Activated CD4-positive, alpha-beta T cell treated with anti-CD3 and anti-CD28 coated beads for 4 hours (primary cell): Measurements from ENCODE around the gene PHC3.

ENCODE experiments used
- DNase-seq, 2 donors: peaks; one replicate each; pipeline ENCODE4 v3.0.0-alpha.2; 2020

PHC3 gene

DNA sequence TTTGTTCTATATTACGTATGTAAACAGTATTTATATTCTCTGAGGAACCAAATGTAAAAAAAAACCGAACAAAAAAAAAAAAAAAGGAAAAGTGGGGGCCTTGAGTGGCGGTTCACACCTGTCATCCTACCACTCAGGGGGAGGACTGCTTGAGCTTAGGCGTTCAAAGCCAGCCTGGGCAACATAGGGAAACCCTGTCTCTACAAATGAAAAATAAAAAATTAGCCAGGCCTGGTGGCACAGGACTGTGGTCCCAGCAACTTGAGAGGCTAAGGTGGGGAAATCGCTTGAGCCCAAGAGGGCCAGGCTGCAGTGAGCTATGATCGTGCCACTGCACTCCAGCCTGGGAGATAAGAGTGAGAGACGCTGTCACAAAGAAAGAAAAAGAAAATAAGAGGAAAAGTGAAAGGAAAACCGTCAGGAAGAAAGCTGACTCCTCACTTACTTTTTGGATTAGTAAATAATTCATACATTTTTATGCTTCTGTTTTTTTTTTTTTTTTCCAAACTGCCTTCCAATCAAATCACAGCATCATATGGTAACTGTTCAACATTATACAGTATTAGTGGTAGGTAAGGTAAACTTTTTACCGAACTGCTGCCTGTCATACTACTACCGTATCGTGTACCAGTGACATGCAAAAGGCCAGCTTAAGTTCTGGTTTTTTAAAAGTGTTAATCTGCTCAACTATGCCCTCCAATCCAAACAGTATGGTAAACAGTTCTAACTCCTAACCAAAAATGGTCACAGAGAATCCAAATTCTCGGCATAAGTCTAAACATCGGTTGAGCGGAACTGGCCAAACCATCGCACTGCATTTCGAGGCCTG, 1.2 kb downstream of the PHC3 start:
- DNase-seq, result no peak

DNA sequence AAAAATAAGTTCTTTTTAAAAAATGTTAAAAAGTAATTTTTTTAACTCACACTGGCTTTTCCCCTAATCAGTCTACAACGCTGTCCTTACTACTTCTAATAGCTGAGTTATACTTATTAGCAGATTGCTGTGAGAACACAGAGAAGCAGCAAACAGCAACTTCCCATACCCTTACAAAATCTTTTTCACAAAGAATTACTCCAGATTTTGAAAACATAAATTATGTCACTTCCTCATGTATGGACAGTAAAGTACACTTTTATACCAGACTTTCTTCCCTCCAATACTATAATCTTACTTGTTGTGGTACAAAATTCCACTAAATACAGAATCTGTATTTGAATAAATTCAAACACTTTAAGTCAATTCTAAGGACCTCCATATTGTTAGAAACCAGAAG, 2.1 kb downstream of the PHC3 start:
- DNase-seq, result no peak

DNA sequence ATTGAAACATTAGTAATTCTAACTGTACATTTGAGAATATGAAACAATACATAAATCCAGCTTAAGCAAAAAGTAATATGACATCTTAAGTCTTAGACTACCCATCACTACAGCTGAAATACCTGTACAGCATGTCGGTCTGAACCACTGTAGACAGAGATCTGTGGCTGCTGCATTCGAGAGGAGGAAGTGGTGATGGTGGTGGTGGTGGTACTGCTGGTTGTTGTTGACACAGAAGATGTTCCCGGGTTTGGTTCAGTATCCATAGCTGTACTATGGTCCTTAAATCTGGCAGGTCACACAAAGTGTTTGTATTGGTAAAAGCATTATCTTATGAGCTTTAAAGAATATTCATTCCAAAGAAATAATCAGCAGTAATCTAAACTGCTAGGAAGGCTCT, 2.9 kb downstream of the PHC3 start:
- peak; percentile 17 to 21 for DNase-seq

DNA sequence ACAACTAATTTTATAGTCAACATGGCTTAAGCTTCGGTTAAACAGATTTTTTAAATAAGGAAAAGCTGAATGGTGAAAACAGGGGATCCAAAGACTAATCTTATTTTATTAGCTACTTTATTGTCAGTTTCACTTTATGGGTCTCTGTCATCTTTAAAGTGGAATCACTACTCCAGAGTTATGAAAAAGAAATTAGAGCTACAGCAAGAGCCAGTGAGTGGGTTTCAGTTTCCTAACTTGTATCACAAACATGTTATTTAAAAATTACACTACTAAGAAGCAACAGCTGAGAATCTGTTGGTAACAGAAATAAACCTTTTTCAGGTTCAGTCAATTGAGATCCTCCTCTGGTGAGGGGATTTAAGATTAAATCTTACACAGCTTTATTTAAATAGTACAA, 10.0 kb downstream of the PHC3 start:
- DNase-seq, result no peak

DNA sequence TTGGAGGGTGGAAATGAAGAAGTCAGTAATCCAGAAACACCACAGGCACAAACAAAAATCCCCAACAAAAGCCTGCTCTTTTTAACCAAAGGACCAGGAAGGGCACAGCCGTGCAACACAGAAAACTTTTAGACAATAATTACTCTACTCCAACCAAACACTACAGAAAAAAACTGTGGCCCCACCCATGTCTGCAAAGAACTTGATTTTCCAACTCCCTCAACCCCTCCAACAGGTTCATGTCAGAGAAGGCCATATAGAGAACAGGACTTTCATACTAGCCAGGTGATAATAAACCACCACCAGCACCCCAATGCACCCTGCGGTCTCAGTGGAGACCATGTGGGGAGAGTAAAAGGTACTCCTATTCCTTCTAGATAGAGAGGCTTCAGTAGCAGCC, 16.8 kb downstream of the PHC3 start:
- DNase-seq, result no peak

DNA sequence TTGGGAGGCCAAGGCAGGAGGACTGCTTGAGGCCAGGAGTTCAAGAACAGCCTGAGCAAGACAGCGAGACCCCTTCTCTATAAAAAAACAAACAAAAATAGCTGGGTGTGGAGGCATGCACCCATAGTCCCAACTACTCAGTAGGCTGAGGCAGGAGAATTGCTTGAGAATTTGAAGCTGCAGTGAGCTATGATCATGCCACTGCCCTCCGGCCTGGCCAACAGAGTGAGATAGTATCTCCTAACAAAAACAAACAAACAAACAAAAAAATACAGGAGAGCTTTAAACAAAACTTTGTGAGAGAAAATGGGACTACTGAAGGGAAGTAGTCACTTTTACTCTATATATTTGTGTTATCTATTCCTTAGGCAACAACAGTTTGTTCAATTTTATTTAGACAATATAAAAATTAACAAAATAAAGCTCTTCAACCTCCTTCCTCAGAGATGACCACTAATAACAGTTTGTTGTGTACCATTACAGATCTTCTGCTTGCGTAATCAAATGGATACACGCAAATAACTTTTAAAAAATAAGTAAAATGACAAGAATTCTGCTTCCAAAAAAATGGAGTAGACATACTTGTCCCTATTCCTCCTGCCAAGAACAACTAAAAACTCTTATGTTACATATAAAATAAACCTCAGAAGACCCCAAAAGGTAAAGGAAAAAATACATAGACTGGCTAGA, 17.4 kb downstream of the PHC3 start:
- no peak for DNase-seq

DNA sequence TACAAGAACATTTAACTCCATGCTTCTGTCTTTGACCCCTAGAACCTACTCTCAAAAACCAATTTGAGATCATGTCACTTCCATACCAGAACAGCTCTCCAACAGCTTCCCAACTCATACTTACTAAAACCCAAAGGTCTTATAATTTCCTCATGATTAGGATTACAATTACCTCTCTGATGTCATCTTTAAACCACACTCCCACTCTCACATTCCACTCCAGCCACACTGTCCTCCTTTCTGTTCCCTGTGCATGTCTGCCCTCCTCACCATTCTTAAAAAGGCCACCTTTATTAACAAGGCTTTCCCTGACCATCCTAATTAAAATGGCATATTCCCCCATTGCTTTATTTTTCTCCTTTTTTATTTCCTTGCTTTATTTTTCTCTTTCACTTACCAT, 18.9 kb downstream of the PHC3 start:
- DNase-seq, result no peak

DNA sequence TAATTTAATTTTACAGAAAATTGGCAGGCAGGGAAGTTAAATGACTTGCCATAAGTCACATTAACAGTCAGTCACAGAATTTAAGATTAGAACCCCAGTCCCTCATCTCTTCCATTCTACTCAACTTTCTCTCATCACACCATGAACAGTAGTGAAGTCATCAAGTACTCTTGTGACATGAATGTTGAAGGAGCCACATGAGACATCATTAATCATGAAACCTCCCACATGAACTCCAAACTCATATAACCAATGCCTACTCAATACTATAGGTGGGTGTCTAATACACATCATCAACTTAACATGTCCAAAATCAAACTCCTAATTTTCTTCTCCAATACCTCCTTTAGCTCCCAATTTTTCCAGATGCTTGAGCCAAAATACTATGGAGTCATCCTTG, 19.5 kb downstream of the PHC3 start:
- no peak for DNase-seq

DNA sequence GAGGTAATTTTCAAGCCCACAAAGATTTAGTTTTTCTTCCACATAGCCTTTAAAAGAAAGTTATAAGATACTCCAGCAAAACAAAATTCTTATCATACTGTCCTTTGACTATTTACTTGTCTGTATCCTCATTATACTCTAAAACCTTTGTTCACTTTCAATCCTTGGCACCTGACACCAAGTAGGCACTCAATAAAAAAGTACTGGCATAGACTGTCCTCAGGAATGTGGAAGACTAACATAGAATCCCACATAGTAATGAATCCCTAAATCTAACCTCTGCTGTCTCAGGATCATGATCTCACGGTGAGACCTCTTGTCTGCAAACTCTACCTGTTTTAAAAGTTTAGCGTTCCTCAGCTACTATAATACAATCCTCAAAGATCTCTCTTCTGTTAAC, 21.6 kb downstream of the PHC3 start:
- no peak for DNase-seq

DNA sequence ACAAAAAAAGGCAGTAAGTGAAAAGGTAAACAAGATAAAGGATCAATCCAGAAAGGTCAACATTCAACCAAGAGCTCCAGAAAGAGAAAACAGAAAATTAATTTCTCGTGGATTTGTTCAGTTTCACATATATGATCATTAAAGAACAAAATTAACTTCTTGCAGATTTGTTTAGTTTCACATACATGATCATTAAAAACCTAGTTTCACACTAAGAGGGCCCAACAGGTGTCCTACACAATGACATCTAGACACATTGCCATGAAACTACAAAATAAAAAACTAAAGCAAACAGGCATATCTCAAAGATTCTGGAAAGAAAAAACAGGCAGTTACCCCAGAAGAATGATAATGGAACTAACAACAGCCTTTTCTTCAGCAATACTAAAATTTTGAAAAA, 22.1 kb downstream of the PHC3 start:
- DNase-seq, result no peak

DNA sequence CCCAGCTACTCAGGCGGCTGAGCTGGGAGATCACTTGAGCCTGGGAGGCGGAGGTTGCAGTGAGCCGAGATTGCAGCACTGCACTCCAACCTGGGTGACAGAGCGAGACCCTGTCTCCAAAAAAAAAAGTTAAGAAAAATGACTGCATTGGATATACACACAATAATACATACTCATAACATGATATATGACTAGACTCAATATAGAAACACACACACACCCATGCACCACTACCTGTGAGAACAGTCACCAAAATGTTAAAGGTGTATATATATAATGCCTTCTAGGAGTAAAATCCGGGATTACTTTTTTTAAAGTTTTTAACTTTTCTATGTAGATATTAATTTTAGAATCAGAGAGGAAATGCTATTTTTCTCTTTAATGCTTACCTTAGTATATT, 25.9 kb downstream of the PHC3 start:
- DNase-seq, result no peak

DNA sequence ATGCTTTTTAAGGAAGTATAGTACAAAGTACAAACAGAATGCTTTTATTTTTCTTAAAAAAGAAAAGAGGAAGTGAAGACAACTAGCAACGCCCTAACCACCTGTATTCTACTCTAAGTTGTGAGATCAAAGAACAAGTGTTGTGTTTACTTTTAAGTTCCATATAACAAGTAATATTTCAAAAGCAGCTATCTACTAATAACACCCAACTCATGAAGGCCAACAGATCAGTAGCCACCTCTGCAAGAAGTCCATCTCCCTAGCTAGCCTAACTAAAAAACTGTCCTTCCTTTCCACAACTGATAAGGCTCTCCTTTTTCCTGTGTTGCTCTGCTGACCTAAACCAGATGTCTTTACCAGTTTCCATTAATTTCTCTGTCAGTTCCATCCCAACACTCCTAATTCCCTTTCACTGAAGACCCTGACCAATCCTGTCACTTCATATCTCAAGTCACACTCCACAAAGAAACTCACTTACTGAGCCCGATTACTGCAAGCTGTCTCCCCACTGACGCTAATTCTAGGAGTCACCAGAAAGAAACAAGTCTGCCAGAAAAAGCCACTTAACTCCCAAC, 26.9 kb downstream of the PHC3 start:
- no peak for DNase-seq

DNA sequence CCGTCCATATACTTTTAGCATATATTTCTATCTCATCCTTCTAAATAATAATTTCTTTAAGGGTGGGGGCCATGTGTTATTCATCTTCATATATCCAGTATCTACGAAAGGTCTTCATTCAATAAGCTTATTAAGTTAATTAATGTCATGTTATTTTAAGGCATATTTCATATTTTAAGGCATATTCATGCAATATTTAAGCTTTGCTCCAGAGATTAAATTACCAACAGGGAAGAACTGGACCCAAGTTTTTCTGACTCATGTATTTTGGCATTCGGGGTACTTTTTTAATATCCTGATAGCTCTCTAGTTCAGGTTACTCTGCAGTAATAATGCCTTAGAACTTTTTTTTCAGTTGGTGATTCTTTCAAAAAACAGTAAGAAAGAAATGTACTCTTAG, 27.4 kb downstream of the PHC3 start:
- DNase-seq, result no peak

DNA sequence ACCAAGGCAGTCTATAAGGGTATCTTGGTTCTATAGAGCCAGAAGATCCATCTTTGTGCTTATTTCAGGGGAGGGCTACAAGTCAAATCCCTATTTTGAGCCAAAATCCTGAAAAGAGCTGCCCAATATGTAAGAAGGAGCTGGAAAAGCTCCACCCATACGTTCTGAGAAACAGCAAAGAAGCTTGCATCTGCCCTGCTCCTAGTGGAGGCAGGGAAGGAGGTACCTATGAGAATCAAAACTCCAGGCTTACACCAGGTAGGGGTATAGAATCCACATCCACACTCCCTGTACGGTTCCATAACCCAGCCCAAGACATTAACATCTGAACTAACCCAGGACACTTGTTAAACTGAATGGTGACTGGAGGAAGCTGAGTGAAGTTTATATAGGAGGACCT, 30.0 kb downstream of the PHC3 start:
- no peak for DNase-seq

DNA sequence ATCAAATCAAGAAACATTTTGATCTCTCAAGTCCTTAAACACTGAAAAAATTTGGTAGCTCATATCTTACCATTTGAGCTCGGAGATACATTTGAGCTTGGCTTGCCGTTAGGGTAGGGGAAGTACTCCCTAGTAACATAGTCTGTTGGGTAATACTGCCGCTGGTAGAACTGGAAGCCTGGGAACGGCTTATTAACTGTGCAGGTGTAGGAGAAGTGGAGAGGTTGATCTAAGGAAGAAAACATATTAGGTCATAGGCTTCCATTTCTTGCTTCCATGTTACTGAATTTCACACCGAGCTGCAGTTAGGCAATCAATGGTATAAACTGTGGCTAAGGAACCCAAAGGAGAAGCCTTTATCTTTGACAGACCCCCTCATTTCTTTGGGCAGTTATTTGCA, 32.5 kb downstream of the PHC3 start:
- DNase-seq, result no peak

DNA sequence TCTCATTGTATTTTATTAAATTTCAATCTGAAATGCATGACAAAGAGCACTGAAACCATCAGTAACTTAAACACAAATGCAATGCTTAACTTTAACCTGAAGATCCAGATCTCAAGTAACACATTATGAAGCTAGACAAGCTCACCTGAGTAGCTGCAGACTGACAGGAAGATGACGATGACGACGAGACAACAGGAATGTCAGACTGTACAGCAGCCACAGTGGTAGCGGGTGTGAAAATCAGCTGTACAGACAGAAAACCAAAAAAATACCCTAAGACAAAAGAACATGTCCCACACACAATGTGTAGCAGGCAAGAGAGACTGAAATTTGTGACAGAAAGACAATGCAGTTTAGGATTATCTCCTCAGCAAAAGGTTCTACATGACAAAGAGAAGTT, 36.3 kb downstream of the PHC3 start:
- no peak for DNase-seq

DNA sequence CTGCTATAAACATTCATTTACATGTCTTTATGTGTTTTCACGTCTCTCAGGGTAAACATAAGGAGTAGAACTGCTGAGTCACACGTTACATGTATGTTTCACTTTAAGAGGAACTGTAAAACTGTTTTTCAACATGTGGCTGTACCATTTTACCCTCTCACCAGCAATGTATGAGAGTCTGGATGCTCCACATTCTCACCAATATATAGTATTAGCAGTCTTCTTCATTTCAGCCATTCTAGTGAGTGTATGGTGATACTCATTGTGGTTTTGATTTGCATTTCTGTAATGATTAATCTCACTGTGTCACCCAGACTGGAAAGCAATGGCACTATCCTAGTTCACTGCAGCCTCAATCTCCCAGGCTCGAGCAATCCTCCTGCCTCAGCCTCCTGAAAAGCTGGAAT, 37.1 kb downstream of the PHC3 start:
- no peak for DNase-seq

DNA sequence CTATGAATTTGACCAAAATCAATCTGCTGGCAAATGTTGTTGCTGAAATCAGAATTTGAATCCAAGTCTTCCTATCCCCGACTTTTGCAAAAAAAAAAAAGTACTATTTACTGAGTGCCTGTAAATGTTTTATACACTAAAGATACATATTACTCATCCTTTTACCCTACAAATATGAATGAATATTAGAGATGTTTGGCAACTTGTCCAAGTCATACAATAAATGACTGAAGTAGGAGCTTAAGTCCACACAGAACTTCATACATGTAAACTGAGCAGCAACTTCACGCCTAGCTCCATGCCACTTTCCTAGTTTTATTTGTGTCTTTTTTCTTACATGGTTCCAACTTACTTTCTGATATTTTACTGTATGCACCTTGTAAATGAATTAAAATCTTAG, 39.2 kb downstream of the PHC3 start:
- DNase-seq, result no peak

DNA sequence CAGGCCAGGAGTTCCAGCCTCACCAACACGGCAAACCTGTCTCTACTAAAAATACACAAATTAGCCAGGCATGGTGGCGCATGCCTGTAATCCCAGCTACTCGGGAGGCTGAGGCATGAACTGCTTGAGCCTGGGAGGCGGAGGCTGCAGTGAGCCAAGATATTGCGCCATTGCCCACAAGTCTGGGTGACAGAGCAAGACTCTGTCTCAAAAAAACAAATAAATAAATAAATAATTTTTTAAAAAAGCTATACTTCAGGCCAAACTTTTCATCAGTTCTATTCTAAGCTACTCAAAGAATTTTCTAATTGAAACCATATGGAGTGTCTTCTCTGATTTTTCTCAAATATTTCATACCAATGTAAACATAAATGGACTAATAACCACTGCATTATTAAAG, 43.5 kb downstream of the PHC3 start:
- DNase-seq, result no peak

DNA sequence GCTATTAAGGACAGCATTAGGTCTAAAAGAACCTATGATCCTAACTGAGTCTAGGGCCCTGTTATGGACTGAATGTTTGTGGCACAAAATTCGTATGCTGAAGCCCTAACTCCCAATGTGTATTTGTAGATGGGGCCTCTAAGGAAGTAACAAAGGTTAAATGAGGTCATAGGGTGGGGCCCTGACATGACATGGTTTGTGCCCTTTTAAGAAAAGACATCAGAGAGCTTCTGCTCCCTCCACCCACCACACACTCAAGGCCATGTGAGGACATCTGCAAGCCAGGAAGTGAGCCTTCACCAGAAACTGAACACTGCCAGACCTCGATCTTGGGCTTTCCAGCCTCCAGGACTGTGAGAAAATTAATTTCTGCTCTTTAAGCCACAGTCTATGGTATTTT, 49.2 kb downstream of the PHC3 start:
- DNase-seq, result no peak

DNA sequence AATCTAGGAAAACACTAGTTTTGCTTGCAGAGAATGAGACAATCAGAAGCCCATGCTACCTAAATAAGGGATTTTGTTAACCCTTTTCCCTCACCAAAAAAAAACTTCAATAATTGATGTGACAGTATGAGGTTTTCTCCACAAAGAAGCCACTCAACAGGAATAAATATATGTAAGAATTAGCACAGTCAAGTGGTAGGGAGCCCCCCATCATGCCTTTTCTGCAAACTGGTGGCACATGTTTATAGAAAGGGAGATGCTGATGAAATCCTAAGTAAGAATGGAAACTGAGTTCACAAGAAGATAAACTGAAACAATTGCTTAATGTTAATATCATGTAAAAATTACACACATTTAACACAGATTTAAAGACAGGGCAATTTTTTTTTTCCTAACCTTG, 51.0 kb downstream of the PHC3 start:
- DNase-seq, result no peak

DNA sequence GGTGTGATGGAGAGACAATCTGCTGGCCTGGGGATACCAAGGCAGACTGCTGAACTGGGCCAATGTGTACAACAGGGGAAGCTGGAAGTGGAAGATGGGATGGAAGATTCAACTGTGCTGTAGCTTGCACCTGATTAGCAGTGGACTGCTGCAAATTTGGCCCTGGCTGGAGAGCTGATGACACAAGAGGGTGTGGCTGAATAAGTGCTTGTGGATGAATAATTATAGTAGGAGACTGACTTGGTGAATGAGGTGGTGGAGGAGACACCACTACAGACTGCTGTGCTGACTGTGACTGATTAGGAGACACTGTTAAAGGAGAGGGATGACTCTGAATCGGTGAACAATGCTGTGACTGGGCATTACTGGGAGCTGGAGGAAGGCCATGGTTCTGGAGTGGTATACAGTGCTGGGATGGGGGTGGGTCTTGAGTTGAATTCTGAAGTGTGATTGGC, 52.5 kb downstream of the PHC3 start:
- no peak for DNase-seq

DNA sequence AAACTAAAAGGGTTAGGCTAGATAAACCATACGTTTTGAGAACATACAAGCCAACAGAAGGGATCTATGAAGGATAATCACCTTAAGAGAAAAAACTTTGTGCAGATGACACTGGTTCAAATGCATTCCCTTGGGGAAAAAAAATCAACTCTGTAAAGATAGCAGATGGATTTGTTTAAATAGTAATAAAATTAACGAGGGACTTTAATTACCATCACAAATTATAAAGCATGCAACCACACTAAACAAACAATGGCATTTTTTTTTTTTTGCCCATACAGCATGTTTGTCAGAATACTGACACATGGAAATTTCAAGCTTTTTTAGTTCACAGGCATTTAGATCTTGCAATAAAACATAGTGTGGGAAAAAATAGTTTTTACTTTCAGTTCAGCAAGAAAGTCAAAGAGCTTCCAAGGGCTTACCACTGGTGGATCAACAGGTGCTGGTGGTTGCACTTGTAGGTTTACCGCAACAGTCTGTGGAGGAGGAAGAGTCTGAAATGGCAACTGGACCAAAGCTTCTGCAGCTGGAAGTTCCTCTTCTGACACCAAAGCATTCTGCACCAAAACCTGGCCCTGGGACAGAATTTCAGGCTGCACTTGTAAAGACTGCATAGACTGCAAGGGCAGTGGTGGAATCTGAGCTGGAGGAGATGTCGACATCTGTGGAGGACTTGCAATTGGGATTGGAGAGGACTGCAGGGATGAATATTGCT, 53.1 kb downstream of the PHC3 start:
- no peak for DNase-seq

DNA sequence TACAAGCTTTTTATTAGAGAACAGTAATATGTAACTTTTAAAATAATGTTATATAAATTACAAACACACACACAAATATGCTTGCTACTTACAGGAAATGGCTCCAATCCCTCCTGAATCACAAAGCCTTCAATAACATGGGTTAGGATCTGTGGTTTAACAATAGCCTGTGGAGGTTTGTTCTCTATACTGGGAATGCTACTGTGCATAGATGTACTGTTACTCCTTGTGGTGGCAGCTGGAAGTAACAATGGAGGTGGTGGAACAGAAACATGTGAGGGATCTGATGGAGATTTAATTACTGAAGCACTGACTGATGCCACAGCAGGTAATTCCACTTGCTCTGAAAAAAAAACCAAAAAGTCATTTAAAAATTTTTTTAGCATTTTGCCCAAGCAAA, 64.4 kb downstream of the PHC3 start:
- DNase-seq, result no peak
